Hematopoietic multipotent progenitor cell treated with erythropoietin and hydrocortisone succinate and interleukin-3 and kit ligand, for 17 days (in vitro differentiated cells): ENCODE results near the gene GRAMD1C.

Experiments
- DNase-seq: peaks from one replicate; pipeline ENCODE4 v3.0.0-alpha.2; 2015; ENCODE audit warnings: low spot score

The GRAMD1C gene

GRCh38 chr3:113852506-113852905 lies 13.9 kb downstream of the GRAMD1C start:
- DNase-seq, result no peak

- DNase-seq, result no peak
These were observed 28.9 kb downstream of the GRAMD1C start for GRCh38 chr3:113867506-113867905.

GRCh38 chr3:113873293-113873692 lies 34.7 kb downstream of the GRAMD1C start:
- no peak for DNase-seq

GRCh38 chr3:113873814-113874526 lies 35.4 kb downstream of the GRAMD1C start:
- DNase-seq, result no peak

GRCh38 chr3:113878403-113878802 lies 39.8 kb downstream of the GRAMD1C start:
- DNase-seq, result no peak

- DNase-seq, result no peak
These were observed 46.5 kb downstream of the GRAMD1C start for GRCh38 chr3:113885050-113885449.

- DNase-seq, result no peak
These were observed 51.8 kb downstream of the GRAMD1C start for GRCh38 chr3:113890256-113890900.

- no peak for DNase-seq
These were observed 56.3 kb downstream of the GRAMD1C start for GRCh38 chr3:113894927-113895326.

- no peak for DNase-seq
These were observed 57.4 kb downstream of the GRAMD1C start for GRCh38 chr3:113895964-113896363.

GRCh38 chr3:113896930-113897329 lies 58.3 kb downstream of the GRAMD1C start:
- DNase-seq, result no peak

GRCh38 chr3:113897373-113897777 lies 58.8 kb downstream of the GRAMD1C start:
- DNase-seq, result no peak

GRCh38 chr3:113898892-113899291 lies 60.3 kb downstream of the GRAMD1C start:
- DNase-seq, result no peak

- no peak for DNase-seq
These were observed 68.1 kb downstream of the GRAMD1C start for GRCh38 chr3:113906568-113907140.

GRCh38 chr3:113908133-113908532 lies 69.5 kb downstream of the GRAMD1C start:
- no peak for DNase-seq

- no peak for DNase-seq
These were observed 72.4 kb downstream of the GRAMD1C start for GRCh38 chr3:113910966-113911365.

GRCh38 chr3:113912552-113913236 lies 74.1 kb downstream of the GRAMD1C start:
- DNase-seq, result peak; percentile 51

GRCh38 chr3:113914646-113915045 lies 76.1 kb downstream of the GRAMD1C start:
- no peak for DNase-seq

GRCh38 chr3:113927556-113927955 lies 89.0 kb downstream of the GRAMD1C start:
- no peak for DNase-seq

GRCh38 chr3:113946831-113947230 lies 108.2 kb downstream of the GRAMD1C start:
- no peak for DNase-seq

- peak; percentile 42 for DNase-seq
These were observed 108.9 kb downstream of the GRAMD1C start, which contains the start of gene ZDHHC23 for GRCh38 chr3:113947372-113948014. Gene ZDHHC23 (plus strand): TSS chr3:113948013. CDS start chr3:113948803, 790 bp downstream.

GRCh38 chr3:113948015-113948917 lies 109.7 kb downstream of the GRAMD1C start:
- no peak for DNase-seq
